ENCODE data around the gene ADRB1.

- TF ChIP-seq POLR2A (IDR thresholded peaks at IDR 0.05; ENCODE audit: low read depth, low read length) (no peak), CTCF (IDR thresholded peaks at IDR 0.05; ENCODE audit: extremely low read depth in 1 of 2, insufficient read depth in 1 of 2, low read depth in 1 of 2, low read length in 2 of 2) (no peak), POLR2AphosphoS5 (IDR thresholded peaks at IDR 0.05; ENCODE audit: insufficient read depth, low read depth, low read length) (no peak), MAX (IDR thresholded peaks at IDR 0.05; ENCODE audit: insufficient read depth, insufficient read length) (no peak), FOS (IDR thresholded peaks at IDR 0.05; ENCODE audit: borderline replicate concordance, insufficient read depth, low read length) (no peak), EZH2 (IDR thresholded peaks at IDR 0.05; ENCODE audit: borderline replicate concordance, low read depth, low read length, severe bottlenecking) (no peak), GATA2 (IDR thresholded peaks at IDR 0.05; ENCODE audit: insufficient read depth, insufficient read length, low read depth, low read length) (no peak), MYC (IDR thresholded peaks at IDR 0.05; ENCODE audit: low read depth, low read length) (no peak)
These were observed 15.9 kb downstream of the ADRB1 start for GRCh38 chr10:114059561-114059960.

All from endothelial cell of umbilical vein (primary cell).